Progenitor cell of endocrine pancreas (in vitro differentiated cells): ENCODE data around the gene RPAP2. TPM values are rescaled to one million over a fixed set of nuclear protein-coding genes. Genes with fewer than 3 reads are reported as not detected.
A peak's percentile ranks its signal among the peaks of the same experiment; 100 is the strongest.
"Not testable (repeated sequence)": the region's sequence is repeated elsewhere in the genome, so short reads cannot be mapped to it uniquely, and the experiment has no call there.

Experiments
- DNase-seq: peaks from one replicate; pipeline ENCODE4 v3.0.0; 2021; ENCODE audit warnings: low spot score; ENCODE audit not compliant: unreplicated experiment
- H3K27ac Mint-ChIP-seq: 2 replicates; pipeline ENCODE4 v1.8.0; 2021; ENCODE audit warnings: mild to moderate bottlenecking, moderate library complexity, mixed read lengths
- H3K27me3 Mint-ChIP-seq: 2 replicates; pipeline ENCODE4 v1.8.0; 2021; ENCODE audit warnings: mixed read lengths
- H3K36me3 Mint-ChIP-seq: 2 replicates; pipeline ENCODE4 v1.8.0; 2022; ENCODE audit warnings: mixed read lengths; ENCODE audit not compliant: insufficient read depth
- H3K4me1 Mint-ChIP-seq: 2 replicates; pipeline ENCODE4 v1.8.0; 2021; ENCODE audit warnings: low read depth, mixed read lengths
- H3K4me3 Mint-ChIP-seq: 2 replicates; pipeline ENCODE4 v1.8.0; 2021; ENCODE audit warnings: low read depth, mild to moderate bottlenecking, moderate library complexity, mixed read lengths
- H3K9me3 Mint-ChIP-seq: 2 replicates; pipeline ENCODE4 v1.8.0; 2021; ENCODE audit warnings: low read depth, mixed read lengths
- total RNA-seq: library from RNA; stranded (reverse); gene quantifications from 2 replicates; pipeline ENCODE4 v1.2.1, GENCODE V29; 2021
- TF ChIP-seq, protein P1 (sequence below): fragments of 200-600 bp; sonication (generic); IDR thresholded peaks from one replicate; pipeline ENCODE4 v1.5.0; 2021; ENCODE audit warnings: antibody characterized with exemption, mild to moderate bottlenecking; ENCODE audit not compliant: unreplicated experiment

The RPAP2 gene
- total RNA-seq, 1 donor from 2014 or later = 40.7 TPM

DNA sequence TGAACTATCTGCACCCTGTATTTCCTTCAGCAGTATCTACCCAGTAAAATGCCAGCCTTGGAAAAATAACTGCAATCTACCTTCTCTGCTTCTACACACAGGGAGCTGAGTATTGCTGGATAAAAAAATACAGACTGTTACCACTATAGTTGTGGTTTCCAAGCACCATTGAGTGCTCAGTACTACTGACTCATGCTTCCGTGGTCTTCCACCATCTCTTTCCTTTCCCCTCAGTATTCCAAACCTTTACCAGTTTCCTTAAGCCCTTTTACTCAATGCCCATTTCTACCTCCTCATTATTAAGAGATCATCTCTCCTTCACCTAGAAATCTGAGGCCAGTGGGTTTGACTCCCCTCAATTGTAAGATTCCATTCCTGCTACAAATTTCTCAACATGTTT, 23.9 kb upstream of the RPAP2 start:
- DNase-seq = no peak

DNA sequence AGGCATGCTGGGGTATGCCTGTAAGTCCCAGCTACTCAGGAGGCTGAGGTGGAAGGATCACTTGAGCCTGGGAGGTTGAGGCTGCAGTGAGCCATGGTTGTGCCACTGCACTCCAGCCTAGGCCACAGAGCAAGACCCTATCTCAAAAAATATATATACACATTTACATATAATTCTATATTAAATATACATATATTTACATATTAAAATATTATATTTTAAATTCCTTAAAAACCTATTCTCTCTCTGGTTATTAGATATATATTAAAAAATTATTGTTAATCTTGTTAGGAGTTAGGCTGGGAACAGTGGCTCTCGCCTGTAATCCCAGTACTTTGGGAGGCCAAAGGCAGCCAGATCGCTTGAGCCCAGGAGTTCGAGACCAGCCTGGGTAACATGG, 22.8 kb upstream of the RPAP2 start:
- H3K4me3 Mint-ChIP-seq = no peak overlapping the region
- DNase-seq = no peak
- H3K27ac Mint-ChIP-seq = no peak overlapping the region
- H3K9me3 Mint-ChIP-seq = no peaks in the 10 kb centered on the region
- no peaks in the 10 kb centered on the region for H3K27me3 Mint-ChIP-seq
- H3K4me1 Mint-ChIP-seq = no peaks in the 10 kb centered on the region
- peaks cover 24% of the 10 kb centered on the region for H3K36me3 Mint-ChIP-seq
- TF ChIP-seq, protein P1, sequence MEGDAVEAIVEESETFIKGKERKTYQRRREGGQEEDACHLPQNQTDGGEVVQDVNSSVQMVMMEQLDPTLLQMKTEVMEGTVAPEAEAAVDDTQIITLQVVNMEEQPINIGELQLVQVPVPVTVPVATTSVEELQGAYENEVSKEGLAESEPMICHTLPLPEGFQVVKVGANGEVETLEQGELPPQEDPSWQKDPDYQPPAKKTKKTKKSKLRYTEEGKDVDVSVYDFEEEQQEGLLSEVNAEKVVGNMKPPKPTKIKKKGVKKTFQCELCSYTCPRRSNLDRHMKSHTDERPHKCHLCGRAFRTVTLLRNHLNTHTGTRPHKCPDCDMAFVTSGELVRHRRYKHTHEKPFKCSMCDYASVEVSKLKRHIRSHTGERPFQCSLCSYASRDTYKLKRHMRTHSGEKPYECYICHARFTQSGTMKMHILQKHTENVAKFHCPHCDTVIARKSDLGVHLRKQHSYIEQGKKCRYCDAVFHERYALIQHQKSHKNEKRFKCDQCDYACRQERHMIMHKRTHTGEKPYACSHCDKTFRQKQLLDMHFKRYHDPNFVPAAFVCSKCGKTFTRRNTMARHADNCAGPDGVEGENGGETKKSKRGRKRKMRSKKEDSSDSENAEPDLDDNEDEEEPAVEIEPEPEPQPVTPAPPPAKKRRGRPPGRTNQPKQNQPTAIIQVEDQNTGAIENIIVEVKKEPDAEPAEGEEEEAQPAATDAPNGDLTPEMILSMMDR = no peak

More for the DNA sequence above, 23.9 kb upstream of the RPAP2 start:
- Mint-ChIP-seq H3K36me3 (peaks cover 13% of the 10 kb centered on the region), H3K27ac (no peak overlapping the region), H3K27me3 (no peaks in the 10 kb centered on the region), H3K4me3 (no peak overlapping the region), H3K4me1 (no peaks in the 10 kb centered on the region), H3K9me3 (no peaks in the 10 kb centered on the region)
- TF ChIP-seq, protein P1 = no peak

DNA sequence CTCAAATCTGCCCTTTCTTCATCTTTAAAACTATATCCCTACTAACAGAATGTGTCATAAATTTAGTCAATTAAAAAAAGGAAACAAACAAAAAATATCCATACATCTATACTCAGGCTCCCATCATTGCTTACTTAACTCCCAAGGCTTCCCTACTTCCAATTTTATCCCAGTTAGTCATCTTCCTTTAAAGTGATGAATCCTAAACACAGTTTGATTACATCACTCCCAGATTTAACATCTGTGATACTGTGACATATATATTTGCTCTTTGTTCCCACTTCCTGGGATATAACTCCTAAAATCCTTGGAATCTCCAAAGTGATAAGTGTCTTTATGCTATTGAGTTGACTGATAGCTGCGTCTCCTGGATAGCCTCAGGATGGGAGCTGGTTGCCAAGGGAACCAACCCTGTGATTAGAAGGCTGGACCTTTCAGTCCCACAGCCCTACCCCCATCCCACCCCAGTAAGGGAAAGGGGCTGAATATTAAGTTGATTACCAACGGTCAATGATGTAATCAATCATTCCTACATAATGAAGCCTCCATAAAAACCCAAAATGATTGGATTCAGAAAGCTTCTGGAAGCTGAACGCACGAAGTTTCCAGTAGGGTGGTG, 21.6 kb upstream of the RPAP2 start:
- no peaks in the 10 kb centered on the region for H3K27me3 Mint-ChIP-seq

DNA sequence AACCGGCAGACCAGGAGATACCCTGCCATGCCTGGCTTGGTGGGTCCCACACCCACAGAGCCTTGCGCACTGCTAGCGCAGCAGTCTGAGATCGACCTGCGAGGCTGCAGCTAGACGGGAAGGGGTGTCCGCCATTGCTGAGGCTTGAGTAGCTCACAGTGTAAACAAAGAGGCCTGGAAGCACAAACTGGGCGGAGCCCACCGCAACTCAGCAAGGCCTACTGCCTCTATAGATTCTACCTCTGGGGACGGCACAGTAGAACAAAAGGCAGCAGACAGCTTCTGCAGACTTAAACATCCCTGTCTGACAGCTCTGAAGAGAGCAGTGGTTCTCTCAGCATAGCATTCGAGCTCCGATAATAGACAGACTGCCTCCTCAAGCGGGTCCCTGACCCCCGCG, 19.1 kb upstream of the RPAP2 start:
- H3K9me3 Mint-ChIP-seq, DNase-seq, H3K4me1 Mint-ChIP-seq, H3K27me3 Mint-ChIP-seq, H3K27ac Mint-ChIP-seq, H3K4me3 Mint-ChIP-seq: not testable (repeated sequence)
- peaks cover 44% of the 10 kb centered on the region for H3K36me3 Mint-ChIP-seq

More for the DNA sequence above, 21.6 kb upstream of the RPAP2 start:
- Mint-ChIP-seq H3K9me3 (no peaks in the 10 kb centered on the region), H3K27ac (no peak overlapping the region), H3K4me3 (no peak overlapping the region), H3K4me1 (no peaks in the 10 kb centered on the region), H3K36me3 (peaks cover 31% of the 10 kb centered on the region)
- no peak for DNase-seq
- TF ChIP-seq, protein P1 = no peak

DNA sequence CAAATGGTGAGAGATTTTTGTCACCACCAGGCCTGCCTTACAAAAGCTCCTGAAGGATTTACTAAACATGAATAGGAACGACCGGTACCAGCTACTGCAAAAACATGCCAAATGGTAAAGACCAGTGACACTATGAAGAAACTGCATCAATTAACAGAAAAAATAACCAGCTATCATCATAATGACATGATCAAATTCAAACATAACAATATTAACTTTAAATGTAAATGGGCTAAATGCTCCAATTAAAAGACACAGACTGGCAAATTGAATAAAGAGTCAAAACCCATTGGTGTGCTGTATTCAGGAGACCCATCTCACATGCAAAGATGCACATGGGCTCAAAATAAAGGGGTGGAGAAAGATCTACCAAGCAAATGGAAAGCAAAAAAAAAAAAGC, 17.4 kb upstream of the RPAP2 start:
- not testable (repeated sequence) for H3K4me1 Mint-ChIP-seq, H3K9me3 Mint-ChIP-seq, H3K27ac Mint-ChIP-seq, DNase-seq, H3K4me3 Mint-ChIP-seq, H3K27me3 Mint-ChIP-seq
- peaks cover 54% of the 10 kb centered on the region for H3K36me3 Mint-ChIP-seq

DNA sequence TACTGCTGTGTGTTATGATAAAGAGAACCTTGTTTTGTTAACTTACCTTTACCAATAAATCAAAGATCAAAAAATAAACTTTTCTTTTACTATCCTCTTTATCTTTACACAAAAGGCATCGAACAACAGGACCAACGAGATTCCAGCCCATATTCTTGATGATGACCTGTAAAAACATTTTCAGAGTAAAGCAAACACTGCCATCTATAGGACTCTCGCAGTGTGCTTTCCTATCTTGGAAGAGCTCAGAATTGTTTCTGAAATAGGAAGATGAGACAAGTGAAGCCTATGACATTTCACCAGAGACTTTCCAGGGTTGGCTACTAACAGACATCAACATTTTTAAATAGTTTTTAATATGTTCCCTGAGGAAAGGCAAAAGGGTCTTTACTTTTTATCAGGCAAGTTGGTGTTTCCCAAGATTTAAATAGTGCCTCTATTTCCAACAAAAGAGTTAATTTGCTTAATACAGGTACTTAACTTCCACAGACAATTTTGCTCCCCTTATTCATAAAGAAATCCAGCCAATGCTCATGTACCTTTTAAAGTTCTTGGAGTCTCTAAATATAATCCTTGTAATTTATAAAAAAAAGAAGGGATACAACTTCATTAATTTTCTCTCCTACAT, 7.4 kb upstream of the RPAP2 start:
- Mint-ChIP-seq H3K4me3 (no peak overlapping the region), H3K27ac (no peak overlapping the region), H3K36me3 (peaks cover 17% of the 10 kb centered on the region), H3K9me3 (no peaks in the 10 kb centered on the region), H3K4me1 (no peaks in the 10 kb centered on the region), H3K27me3 (no peaks in the 10 kb centered on the region)
- no peak for DNase-seq
- TF ChIP-seq, protein P1 = peak; percentile 60
